ENCODE results near the gene IL37.
"Not testable (repeated sequence)": the region's sequence is repeated elsewhere in the genome, so short reads cannot be mapped to it uniquely, and the experiment has no call there.

IL37 gene

DNA sequence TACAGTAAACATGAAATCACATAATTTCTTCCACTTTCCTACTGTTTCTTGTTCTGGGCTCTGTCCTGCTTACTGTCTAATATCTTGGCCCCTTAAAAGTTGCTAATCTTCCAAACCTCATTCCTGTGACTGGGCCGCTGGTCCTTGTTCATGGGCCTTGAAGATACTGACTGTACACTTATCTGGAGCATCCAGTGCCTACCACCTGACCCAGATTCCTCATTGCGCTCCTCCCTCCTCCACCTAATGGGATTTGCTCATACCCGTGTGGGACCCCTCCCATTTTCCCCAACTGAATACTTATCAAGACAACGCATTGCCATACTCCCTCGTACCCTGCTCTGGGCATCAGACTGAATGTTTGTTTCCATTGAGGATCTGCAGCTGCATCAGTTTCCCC lies 6.1 kb upstream of the IL37 start:
- no peaks in the 10 kb centered on the region for H3K4me1 ChIP-seq (ENCODE audit: insufficient read depth, low read length)
- no peaks in the 10 kb centered on the region for H3K36me3 ChIP-seq (ENCODE audit: insufficient read depth, low read length)
- H3K9ac ChIP-seq (ENCODE audit: low read depth, low read length), result no peak overlapping the region
- H3K9me3 ChIP-seq (ENCODE audit: control insufficient read depth, insufficient read depth, low read length), result peaks cover 3% of the 10 kb centered on the region; the same call in 1 of the 2 replicates

DNA sequence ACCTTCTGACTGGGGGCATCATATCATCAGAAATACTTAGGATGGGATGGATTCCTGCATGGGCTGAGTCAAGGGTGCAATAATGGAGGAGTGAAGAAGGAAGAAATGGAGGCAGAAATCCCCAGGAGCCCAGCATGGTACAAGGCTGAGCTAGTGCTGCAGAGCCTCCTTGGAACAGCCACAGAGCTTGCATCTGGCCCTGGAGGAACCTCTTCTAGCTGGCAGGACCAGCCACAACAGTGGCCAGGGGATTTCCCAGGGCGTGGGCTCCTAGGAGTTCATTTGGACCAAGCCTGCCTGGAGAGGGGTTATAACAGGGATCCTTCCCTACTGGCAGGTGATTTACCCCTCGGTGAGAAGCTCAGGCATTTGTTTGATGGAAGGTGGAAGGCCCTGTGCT lies 4.7 kb upstream of the IL37 start:
- H3K9ac ChIP-seq (ENCODE audit: low read depth, low read length), result no peak overlapping the region
- peaks cover 3% of the 10 kb centered on the region; the same call in 1 of the 2 replicates for H3K9me3 ChIP-seq (ENCODE audit: control insufficient read depth, insufficient read depth, low read length)
- no peaks in the 10 kb centered on the region for H3K4me1 ChIP-seq (ENCODE audit: insufficient read depth, low read length)
- no peaks in the 10 kb centered on the region for H3K36me3 ChIP-seq (ENCODE audit: insufficient read depth, low read length)

DNA sequence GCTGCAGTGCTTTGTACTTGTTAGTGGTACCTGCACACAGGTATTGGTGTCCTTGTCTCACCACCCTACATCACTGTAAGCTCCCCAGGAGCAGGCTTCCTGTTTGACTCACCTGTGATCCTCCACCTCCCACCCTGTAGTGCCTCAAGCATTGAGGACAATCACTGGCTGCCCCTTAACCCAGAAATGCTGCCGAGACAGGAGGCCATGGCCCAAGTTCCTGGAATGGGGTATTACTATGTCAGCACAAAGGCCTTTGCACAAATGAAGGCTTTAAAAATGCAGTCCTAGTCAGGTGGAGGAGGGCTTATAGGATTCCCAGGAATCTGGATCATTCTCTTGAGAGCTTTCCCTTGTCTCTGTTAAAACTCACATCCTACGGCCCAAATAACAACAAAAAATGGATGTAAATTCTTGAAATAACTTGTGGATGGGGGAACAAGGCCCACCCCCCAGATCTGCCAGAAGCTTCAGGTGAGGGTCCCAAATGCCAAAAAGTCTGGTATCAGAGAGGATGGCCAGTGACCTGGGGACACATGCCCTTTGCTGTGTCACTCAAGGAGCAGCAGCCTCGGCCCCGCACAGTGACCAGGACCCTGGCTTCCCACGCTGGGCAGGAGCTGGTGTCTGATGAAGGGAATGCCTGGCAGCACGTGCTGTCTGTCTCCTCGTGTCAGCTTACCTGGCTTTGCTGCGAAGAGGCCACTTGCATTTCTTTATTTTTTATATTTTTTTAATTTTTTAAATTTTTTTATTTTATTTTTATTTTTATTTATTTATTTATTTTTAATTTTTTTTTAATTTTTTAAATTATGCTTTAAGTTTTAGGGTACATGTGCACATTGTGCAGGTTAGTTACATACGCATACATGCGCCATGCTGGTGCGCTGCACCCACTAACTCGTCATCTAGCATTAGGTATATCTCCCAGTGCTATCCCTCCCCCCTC lies 3.7 kb upstream of the IL37 start:
- H3K9me3 ChIP-seq (ENCODE audit: control insufficient read depth, insufficient read depth, low read length), result peaks cover 3% of the 10 kb centered on the region; the same call in 1 of the 2 replicates
- H3K36me3 ChIP-seq (ENCODE audit: insufficient read depth, low read length), result no peaks in the 10 kb centered on the region
- no peak overlapping the region for H3K9ac ChIP-seq (ENCODE audit: low read depth, low read length)
- no peaks in the 10 kb centered on the region for H3K4me1 ChIP-seq (ENCODE audit: insufficient read depth, low read length)

DNA sequence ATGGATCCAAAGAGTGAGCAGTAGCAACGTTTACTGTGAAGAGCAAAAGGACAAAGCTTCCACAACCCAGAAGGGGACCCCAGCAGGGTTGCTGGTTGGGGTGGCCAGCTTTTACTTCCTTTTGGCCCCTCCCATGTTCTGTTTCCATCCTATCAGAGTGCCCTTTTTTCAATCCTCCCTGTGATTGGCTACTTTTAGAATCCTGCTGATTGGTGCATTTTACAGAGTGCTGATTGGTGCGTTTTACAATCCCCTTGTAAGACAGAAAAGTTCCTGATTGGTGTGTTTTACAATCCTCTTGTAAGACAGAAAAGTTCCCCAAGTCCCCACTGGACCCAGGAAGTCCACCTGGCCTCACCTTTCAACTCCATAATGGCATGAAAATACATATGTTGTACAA lies 2.4 kb upstream of the IL37 start:
- H3K9me3 ChIP-seq (ENCODE audit: control insufficient read depth, insufficient read depth, low read length); H3K4me1 ChIP-seq (ENCODE audit: insufficient read depth, low read length); H3K9ac ChIP-seq (ENCODE audit: low read depth, low read length); H3K36me3 ChIP-seq (ENCODE audit: insufficient read depth, low read length): not testable (repeated sequence)

DNA sequence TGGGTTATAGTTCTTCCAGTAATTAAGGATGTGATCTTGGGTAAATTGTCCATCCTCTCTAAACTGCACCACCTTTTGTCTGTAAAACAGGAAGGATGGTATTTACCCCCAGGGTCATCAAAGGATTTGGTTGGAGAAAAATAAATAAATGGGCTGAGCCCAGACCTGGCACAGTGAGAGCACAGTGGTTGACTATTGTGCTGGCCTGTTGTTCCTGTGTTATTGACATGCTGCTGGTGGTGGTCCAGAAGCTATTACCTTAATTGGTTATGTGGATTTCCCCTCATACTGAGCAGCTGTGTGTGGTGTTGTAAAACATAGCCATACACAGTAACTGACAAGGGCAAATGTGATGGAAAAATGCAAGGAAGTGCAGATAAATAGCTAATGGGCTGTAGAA lies 746 bp upstream of the IL37 start:
- H3K36me3 ChIP-seq (ENCODE audit: insufficient read depth, low read length), result no peaks in the 10 kb centered on the region
- H3K4me1 ChIP-seq (ENCODE audit: insufficient read depth, low read length), result no peaks in the 10 kb centered on the region
- no peak overlapping the region for H3K9ac ChIP-seq (ENCODE audit: low read depth, low read length)
- peaks cover 3% of the 10 kb centered on the region; the same call in 1 of the 2 replicates for H3K9me3 ChIP-seq (ENCODE audit: control insufficient read depth, insufficient read depth, low read length)

DNA sequence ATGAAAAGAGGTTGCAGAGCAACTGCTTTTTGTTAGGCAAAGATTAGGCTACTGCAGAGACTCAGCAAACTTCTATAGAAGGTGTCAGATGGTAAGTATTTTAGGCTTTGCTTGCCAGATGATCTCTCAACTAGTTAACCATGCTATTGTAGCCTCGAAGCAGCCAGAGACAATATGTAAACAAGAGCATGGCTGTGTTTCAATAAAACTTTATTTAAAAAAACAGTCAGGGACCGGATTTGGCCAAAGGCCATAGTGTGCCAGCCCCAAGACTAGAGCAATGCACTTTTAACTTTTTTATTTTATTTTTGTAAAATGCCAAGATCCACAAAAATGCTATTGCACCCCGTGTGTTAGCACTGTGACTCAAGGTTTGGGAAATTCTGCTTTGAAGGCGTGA lies 1.4 kb downstream of the IL37 start:
- H3K36me3 ChIP-seq (ENCODE audit: insufficient read depth, low read length), result no peaks in the 10 kb centered on the region
- no peaks in the 10 kb centered on the region for H3K4me1 ChIP-seq (ENCODE audit: insufficient read depth, low read length)
- H3K9me3 ChIP-seq (ENCODE audit: control insufficient read depth, insufficient read depth, low read length), result peaks cover 3% of the 10 kb centered on the region; the same call in 1 of the 2 replicates
- H3K9ac ChIP-seq (ENCODE audit: low read depth, low read length), result no peak overlapping the region

DNA sequence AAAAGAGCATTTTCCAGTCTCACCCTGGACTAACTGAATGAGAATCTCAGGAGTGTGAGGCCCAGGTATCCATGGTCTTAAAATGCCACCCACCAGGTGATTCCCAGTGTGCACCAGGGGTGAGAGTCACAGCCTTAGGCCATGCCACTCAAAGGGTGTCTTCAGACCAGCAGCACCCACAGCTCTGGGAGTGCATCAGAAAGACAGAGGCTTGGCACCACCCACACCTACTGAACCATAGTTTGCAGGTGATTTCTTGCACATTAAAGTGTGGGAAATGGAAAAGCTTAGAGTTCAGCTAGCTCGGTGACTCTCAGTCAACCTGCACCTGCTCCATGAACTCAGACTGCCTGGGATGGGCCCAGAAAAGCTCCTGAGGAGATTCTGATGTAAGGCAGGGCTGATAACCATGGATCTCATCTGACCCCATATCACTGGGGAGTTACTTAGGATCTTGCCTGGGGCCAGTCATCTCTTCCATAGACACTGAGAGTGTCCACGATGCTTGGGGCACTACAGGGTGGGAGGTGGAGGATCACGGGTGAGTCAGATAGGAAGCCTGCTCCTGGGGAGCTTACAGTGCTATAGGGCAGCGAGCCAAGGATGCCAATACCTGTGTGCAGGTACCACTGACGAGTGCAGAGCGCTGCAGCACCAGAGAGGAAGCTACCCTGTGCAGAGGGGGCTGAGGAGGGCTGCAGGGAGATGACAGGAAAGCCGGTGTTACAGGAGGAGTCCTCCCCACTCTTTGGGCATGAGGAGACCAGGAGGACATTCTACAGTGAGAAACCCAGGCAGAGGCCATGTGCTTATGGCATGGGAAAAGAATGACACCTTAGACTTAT lies 4.6 kb downstream of the IL37 start:
- Histone ChIP-seq H3K4me1 (ENCODE audit: insufficient read depth, low read length) (no peaks in the 10 kb centered on the region), H3K9ac (ENCODE audit: low read depth, low read length) (no peak overlapping the region), H3K9me3 (ENCODE audit: control insufficient read depth, insufficient read depth, low read length) (no peaks in the 10 kb centered on the region), H3K36me3 (ENCODE audit: insufficient read depth, low read length) (no peaks in the 10 kb centered on the region)

DNA sequence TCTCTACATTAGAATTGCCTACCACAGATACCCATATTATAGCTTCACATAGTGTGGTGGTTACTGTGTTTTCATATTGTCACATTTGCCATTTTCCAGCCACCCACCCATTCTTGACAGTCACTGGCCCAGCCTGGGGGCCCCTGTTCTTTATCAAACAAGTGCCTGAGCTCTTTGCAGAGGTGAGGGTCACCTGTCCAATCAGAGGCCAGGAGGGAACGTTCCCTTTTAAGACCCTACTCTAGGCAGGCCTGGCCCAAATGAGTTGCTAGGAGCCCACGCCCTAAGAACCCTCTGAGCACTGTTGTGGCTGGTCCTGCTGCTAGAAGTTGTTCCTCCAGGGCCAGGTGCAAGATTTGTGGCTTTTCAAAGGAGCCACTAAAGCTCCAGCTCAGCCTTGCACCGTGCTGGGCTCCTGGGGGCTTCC lies 5.2 kb downstream of the IL37 start:
- Histone ChIP-seq H3K9me3 (ENCODE audit: control insufficient read depth, insufficient read depth, low read length) (no peaks in the 10 kb centered on the region), H3K9ac (ENCODE audit: low read depth, low read length) (no peak overlapping the region), H3K4me1 (ENCODE audit: insufficient read depth, low read length) (no peaks in the 10 kb centered on the region)

DNA sequence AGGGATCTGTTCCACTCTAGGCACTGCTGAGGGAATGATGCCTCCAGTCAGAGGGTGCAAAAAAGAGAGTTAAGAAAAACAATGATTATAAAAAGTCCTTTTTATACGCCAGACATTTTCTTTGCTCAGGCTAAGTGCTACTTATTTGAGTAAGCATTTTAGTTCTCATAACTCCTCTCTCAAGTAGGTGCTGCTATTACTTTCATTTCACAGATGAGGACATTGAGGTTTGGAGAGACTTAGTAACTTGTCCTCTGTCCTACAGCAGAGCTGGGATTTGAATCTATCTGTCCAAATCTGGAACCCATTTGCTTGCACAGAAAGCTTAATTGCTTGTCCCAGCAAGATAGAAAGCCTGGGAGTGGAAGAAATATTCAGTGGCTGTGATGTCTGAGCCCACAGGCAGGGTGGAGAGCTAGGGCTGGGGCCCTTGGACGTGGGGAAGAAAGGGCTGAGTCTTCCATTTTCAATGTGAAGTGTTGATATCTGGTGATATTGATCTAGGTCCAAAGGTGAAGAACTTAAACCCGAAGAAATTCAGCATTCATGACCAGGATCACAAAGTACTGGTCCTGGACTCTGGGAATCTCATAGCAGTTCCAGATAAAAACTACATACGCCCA lies 5.8 kb downstream of the IL37 start:
- Histone ChIP-seq H3K36me3 (ENCODE audit: insufficient read depth, low read length) (no peaks in the 10 kb centered on the region), H3K9ac (ENCODE audit: low read depth, low read length) (no peak overlapping the region), H3K9me3 (ENCODE audit: control insufficient read depth, insufficient read depth, low read length) (no peaks in the 10 kb centered on the region), H3K4me1 (ENCODE audit: insufficient read depth, low read length) (no peaks in the 10 kb centered on the region)

More for the DNA sequence above, 5.2 kb downstream of the IL37 start:
- H3K36me3 ChIP-seq (ENCODE audit: insufficient read depth, low read length), result no peaks in the 10 kb centered on the region

DNA sequence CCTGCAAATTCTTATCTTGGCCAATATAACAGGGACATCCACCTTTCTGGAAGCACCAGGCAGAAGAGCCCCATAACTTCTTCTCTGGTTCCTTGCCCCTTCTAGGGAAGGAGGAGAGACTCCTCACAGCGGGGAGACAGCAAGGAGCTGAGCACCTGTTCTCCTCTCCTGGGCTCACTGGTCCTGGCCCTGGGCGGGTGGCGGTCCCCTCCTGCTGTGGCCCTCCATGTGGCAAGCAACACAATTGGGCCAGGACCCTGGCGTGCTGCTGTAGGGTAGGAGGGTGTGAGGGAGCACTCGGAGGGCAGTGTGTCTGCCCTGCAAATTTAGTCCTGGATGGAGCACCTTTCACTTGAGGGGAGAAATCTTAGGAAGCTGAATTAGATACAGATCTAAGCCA lies 6.9 kb downstream of the IL37 start:
- H3K4me1 ChIP-seq (ENCODE audit: insufficient read depth, low read length), result no peaks in the 10 kb centered on the region
- H3K9me3 ChIP-seq (ENCODE audit: control insufficient read depth, insufficient read depth, low read length), result no peaks in the 10 kb centered on the region
- no peak overlapping the region for H3K9ac ChIP-seq (ENCODE audit: low read depth, low read length)
- H3K36me3 ChIP-seq (ENCODE audit: insufficient read depth, low read length), result no peaks in the 10 kb centered on the region

DNA sequence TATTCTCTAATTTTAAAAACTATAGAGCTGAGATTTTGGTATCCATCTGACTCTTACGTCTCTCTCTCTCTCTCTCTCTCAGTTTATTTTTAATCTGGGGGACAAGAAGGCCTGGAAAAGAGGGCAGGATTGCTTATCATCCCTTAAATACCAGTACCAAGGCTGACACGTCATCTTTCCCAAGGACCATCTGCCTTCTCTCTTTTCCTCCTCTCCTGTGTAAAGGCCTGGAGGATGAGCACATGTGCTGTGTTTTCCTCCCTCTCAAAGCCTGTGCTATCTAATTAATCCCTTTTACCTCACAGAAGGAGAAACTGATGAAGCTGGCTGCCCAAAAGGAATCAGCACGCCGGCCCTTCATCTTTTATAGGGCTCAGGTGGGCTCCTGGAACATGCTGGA lies 7.3 kb downstream of the IL37 start:
- no peak overlapping the region for H3K9ac ChIP-seq (ENCODE audit: low read depth, low read length)
- H3K9me3 ChIP-seq (ENCODE audit: control insufficient read depth, insufficient read depth, low read length), result no peaks in the 10 kb centered on the region
- no peaks in the 10 kb centered on the region for H3K4me1 ChIP-seq (ENCODE audit: insufficient read depth, low read length)
- no peaks in the 10 kb centered on the region for H3K36me3 ChIP-seq (ENCODE audit: insufficient read depth, low read length)

DNA sequence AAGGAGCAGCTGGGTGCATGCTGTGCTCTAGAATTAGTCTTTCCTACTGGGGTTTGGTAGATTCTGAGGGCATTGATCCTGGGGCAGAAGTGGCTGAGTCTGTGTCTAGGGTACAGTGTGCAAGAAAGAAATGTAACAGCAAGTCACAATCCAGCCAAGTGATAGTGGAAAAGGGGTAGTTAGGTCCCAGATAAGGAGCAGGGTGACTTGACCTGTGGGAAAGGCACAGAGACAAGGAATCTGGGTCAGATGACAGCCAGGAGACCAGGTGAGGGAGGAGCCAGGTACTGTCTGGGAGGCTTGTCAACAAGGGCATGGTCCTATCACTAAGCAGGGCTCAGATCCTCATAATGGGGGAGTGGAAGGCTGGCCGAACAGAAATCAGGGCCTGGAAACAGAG lies 8.1 kb downstream of the IL37 start:
- Histone ChIP-seq H3K9ac (ENCODE audit: low read depth, low read length) (no peak overlapping the region), H3K9me3 (ENCODE audit: control insufficient read depth, insufficient read depth, low read length) (no peaks in the 10 kb centered on the region), H3K36me3 (ENCODE audit: insufficient read depth, low read length) (no peaks in the 10 kb centered on the region), H3K4me1 (ENCODE audit: insufficient read depth, low read length) (no peaks in the 10 kb centered on the region)

DNA sequence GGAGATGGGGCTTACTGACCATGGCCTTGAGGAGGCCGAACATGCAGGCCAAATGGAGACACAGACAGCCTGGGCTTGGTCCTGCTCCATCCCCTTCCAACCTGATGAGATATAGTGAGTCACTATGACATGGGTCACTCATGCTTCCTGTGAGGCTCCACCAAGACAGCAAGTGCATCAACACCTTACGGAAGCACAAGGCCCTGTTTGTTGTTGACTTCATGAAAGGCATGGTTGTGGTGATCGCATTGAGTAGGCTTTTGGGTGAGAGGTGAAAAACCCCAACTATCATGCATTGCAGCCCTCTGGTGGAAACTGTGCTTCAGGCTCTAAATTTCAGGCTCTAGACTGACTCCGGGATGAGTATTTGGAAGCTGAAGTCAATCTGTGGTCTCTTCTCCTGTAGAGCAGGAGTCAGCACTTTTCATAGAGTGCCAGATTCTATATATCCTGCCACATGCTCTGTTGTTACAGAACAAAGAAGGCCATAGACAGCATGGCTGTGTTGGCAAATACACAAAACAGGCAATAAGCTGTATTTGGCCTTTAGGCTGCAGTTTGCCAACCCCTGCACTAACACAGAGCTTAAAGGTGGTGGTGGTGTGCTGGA lies 10.1 kb downstream of the IL37 start:
- no peaks in the 10 kb centered on the region for H3K4me1 ChIP-seq (ENCODE audit: insufficient read depth, low read length)
- H3K36me3 ChIP-seq (ENCODE audit: insufficient read depth, low read length), result no peaks in the 10 kb centered on the region
- H3K9me3 ChIP-seq (ENCODE audit: control insufficient read depth, insufficient read depth, low read length), result no peaks in the 10 kb centered on the region
- H3K9ac ChIP-seq (ENCODE audit: low read depth, low read length), result no peak overlapping the region

DNA sequence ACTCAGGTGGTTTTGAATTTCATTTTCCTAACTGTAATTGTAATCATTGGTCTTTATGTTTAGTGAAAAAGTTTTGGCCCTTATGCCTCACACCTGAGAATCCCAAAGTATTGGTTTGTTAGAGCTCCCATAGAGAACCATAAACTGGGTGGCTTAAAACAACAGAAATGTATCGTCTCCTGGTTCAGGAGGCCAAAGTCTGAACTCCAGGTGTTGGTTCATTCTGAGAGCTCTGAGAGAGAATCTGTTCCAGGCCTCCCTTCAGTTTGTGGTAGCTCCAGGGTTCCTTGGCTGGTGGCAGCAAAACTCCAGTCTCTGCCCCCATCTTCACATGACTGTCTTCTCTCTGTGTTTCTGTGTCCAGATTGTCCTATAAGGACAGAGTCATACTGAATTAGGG lies 11.0 kb downstream of the IL37 start:
- H3K9ac ChIP-seq (ENCODE audit: low read depth, low read length), result no peak overlapping the region
- no peaks in the 10 kb centered on the region for H3K36me3 ChIP-seq (ENCODE audit: insufficient read depth, low read length)
- H3K4me1 ChIP-seq (ENCODE audit: insufficient read depth, low read length), result no peaks in the 10 kb centered on the region
- H3K9me3 ChIP-seq (ENCODE audit: control insufficient read depth, insufficient read depth, low read length), result no peaks in the 10 kb centered on the region

Measured in ES-I3 (cell line).